ENCODE results near the gene WDR90.

The WDR90 gene

DNA sequence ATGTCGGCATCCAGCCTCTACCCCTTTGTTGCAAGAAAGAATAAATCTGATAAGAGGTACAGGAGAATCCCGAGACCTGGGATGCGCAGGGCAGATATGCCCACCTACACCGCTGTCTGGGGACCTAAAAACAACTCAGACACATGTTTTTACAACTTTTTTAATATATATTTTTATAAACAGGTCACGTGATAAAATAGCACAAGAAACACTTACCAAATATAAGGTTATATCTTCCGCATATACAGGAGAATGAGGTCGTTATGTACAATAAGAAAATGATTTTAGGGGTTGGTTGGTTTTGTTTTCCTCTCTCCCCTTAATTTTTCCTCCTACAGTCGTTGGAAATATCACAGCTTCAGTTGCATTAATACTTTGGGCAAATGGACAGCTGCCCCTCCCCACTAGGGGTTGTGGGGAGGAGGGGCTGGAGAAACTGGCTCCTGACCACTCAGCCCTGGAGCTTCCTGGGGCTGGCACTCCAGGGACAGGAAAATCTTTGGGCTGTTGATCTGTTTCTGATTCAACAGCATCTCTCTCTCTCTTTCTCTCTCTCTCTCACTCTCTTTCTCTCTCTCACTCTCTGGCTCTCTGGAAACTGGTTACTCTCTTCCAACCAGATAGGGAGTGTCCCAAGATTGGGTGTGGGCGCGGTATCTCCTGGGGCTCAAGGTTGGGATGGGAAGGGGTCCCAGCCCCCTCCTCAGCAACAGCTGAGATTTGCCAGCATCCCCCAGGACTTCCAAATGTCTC lies 43.4 kb downstream of the WDR90 start:
- DNase-seq, result no peak

DNA sequence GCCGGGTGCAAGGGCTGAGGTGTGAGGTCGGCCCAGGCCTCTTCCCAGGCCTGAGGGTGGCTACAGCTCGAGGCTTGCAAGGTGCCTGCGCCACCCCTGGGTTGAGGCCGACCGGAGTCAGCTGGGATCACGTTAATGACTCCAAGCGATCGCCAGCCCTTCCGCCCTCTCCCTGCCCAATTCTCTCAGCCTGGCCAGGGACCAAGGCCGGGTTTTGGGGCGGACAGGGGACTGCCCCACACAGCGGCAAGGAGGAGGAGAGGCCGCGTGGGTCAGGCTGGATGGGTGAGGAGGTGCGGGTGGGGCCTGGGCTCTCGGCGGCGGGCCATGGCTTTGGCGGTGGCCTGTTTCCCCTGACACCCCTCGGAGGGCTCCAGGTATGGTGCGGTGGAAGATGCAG lies 44.2 kb downstream of the WDR90 start:
- DNase-seq, result no peak

DNA sequence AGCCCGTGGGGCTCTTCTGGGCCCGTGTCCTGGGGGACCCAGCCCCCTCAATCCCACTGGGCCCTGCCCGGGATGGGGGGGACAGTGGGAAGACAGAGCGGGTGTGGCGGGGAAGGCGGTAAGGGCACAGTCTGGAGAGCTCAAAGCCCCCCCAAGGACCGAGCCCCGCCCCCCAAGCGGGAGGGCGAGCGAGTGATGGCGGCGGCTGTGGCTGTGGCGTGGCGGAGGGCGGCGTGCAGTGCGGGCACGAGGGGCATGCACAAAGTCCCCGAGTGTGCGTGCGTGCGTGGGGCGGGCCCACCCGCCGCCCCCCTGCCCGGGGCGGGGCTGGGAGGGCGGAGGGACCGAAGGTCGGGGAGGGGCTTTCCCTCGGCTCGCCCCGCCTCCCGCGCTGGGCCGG lies 44.6 kb downstream of the WDR90 start:
- DNase-seq, result no peak

DNA sequence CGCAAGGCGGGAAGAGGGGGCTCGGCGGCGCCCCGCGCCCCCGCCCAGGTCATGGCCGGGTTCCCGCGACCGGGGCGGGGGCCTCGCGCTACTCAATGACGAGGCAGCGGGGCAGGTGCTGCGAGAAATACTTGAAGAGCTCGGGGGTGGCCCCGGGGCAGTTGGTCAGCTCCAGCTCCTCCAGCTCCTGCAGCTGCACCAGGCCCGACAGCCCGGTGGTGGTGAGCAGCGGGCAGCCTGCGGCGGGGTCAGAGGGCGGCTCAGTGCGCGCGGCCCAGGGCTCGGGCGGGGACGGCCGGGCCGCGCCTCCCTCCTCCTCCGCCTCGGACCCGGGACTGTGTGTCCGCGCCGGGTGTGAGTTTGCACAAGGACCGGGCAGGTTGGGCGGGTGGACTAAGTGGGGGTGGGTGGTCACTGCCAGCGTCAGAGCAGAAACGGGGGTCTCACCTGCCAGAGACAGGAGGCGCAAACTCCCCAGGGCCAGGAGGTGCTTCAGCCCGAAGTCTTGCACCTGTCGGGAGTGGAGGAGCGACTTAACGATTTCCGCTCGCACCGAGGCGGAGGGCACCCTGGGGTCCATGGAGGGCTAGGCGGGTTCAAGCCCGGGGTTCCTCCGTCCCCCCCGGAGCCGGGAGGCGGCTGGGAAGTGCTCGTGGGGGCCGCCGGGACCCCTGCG lies 45.2 kb downstream of the WDR90 start:
- DNase-seq, result no peak

DNA sequence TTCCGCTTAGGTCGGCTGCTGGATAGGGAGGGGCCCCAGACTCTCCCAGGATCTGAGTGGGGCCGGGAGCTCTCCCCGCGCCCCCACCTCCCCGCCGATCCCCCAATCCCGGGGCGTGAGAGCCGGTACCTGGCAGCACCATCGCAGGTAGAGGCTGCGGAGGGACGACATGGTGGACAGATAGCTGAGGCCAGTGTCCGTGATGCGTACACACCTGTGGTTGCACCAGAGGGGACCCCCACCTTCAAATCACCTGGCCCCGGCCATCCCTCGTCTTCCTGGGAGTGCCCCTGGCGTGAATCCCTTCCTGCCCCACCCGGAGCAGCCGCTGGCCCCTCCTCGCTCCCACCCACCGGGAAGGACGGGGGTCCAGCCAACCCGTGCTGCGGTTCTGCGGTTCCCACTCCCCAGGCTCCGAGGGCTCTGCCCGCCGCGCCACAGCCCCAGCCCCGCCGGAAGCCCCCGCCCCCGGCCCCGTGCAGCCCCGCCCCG lies 45.7 kb downstream of the WDR90 start:
- no peak for DNase-seq

DNA sequence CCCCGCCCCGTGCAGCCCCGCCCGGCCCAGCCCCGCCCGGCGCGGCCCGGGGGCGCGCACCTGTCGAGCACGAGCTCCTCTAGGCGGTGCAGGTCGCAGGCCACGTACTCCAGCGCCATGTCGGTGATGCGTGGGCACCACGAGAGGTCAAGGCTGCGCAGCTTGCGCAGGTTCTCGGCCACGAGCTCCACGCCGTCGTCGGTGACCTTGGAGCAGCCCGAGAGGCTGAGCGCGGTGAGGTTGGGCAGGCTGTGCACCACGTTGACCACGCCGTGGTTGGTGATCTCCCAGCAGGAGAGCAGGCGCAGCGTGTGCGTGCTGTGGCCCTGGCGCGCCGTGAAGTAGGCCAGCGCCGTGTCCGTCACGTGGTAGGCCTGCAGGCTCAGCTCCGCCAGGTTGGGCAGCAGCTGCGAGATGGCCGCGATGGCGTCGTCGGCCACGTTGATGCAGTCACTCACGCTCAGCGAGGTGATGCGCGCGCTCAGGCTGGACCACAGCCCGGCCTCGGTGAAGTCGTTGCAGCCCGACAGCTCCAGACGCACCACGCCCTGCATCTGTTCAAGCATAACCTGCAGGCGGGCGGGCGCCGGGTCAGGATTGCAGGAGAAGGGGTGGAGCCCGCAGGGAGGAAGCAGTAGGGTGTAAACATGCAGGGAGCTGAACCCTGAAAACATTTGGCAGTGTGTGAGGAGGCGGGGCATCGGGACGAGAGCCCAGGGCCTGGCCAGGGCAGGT lies 46.4 kb downstream of the WDR90 start:
- DNase-seq, result peak; percentile 90

DNA sequence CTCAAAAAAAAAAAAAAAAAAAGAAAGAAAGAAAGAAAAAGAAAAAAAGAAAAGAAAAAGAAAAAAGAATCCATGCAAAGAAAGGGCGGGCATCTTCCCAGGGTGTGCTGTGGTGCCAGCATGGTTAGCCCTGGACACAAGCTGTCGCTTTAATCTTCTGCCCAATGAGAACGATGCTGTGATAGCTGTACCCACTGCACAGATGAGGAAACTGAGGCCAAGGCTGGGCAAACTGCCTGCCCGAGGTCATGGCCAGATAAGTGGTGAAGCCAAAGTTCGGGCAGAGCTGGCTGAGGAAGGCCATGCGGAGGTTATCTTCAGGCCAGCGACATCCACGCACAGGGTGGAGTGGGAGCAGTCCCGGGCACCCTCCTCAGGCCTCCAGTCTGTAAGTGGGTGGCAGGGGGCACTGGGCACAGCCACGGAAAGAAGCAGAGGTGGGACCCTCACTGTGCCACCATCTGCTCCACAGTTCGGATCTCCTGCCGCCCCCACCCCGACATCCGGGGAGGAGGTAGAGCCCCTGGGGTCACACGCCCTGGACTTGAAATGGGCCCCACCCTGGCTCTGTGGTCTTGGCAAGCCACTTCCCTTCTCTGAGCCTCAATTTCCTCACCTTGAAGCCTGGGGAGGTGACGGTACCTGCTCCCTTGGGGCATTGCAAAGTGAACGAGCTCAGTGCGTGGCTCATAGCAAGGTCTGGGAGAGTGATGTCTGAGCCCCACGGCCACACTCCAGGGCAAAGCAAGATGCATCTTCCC lies 49.9 kb downstream of the WDR90 start:
- no peak for DNase-seq

DNA sequence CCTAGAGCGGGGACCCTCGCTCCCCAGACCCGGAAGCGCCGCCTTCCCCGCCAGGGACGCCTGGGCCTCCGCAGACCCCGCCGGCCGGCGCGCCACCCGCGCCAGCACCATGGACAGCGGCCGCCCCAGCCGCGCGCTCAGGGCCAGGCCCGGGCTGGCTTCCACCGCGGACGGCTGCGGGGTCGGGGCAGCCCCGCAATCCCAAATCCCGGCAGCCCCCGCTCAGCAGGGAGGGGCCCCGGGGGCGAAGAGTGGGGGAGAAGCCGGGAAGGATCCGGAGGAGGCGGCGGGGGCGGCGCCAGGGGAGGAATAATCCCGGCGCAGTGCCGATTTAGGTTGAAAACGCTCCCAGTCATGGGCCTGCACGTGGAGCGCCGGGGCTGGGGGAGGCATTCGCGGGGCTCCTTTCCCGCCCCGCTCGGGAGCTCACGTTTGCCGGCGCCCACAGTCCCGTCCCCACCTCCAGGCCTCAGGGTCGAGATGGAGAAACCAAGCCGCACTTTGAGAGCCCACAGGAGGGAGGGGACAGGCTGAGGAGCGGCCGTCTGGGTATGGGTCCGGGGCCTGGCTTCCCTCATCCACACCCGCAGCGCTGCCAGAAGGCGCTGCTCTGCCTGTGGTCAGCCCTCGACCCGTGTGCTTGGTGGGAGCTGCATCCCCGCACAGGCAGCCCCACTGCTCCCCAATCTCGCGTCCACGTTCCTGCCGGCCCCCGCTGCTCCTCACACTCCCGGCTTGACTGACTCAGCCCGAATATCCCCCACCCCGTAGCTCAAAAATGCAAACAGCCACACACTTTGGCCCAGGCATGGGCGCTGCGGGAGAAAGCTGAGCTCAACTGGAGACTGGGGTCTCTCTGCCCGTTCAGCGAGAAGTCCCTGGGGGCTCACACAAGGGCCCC lies 51.8 kb downstream of the WDR90 start:
- no peak for DNase-seq

DNA sequence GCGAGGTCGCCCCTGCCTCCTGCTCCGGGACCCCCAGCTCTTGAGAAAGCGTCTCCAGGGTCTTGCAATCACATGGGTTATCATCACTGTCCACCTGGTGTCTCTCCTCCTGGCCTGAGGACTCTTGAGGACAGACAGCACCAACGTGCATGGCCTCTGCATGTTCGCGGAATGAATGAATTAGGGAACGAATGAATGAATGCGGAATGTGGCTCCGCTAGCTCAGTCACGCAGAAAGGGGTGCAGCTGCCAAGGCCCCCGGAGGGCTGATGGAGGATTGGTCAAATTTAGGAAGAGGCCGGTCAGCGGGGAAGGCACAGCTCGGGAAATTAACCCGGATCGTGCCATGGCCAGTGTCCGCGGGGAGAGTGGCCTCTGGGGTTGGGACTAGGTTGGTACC lies 53.2 kb downstream of the WDR90 start:
- no peak for DNase-seq

DNA sequence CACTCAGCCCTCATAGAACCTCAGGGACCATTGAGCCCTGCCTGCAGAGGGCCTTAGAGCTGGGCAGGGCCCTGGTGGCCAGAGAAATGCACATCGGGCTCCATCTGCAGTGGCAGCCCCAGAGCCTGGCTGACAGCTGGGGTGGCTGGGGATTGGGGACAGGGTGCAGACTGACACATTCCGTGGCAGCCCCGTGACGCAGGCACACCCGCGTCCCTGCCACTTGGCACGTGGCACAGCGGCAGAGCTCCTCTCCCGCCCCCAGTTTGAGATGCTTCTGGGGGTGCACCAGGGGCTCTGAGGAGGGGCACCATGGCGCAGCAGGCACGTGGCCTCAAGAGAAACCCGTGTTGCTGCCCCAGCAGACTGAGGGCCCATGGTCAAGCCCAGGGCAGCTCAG lies 54.2 kb downstream of the WDR90 start:
- DNase-seq, result no peak

DNA sequence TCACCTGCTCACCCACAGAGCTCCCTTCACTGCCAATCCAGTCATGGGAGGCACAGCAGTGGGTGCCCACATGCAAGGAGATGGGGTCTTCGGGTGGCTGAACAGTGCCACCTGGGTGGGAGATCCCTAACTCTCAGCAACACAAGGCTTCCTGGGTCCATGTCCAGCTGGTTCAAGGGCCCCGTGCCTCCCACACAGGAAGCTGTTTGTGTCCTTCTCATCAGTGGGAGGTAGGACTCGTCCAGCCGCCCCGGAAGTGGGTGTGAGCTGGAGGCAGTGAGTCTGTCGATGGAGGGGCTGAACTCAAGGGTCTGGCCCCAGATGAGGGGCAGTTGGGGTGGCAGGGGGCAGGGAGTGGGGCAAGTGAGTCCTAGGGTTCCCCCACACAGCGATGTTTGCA lies 54.9 kb downstream of the WDR90 start:
- no peak for DNase-seq

DNA sequence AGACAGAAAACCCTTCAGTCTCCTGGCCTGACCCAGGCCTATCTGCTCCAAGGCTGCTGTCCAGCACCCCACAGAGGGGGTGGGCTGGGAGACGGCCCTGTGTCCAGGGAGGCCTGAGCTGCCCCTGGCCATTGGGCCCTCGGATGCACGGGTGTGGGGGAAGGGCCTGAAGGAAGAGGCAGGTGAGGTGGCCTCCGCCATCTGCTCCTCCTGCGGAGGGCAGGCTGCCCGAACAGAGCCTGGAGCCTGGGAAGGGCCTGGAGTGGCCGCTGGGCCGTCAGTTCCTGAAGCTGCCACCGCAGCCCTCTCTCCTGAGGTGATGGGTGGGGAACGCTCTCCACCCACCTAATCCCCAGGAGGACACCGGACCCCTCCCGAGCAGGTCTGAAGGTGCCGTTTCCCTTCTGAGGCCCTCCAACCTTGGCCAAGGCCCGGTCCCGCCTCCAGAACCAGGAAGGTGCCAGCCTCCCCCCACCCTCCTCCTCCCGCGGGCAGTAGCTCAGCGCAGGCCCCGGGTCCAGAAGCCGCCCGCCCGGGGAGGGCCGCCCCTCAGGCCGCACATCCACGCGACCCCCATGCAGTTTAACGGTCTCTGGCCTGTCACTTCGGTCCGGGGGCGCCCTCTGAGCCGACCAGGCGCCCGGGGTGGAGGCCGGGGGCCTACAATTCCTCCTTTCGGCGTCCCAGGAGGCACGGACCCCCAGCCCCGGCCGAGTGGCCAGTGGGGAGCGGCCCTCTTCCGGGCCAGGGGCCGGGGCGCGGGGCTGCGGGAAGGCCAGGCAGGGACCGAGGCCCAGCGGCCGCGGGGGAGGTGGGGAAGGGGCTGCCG lies 55.6 kb downstream of the WDR90 start:
- DNase-seq, result no peak

DNA sequence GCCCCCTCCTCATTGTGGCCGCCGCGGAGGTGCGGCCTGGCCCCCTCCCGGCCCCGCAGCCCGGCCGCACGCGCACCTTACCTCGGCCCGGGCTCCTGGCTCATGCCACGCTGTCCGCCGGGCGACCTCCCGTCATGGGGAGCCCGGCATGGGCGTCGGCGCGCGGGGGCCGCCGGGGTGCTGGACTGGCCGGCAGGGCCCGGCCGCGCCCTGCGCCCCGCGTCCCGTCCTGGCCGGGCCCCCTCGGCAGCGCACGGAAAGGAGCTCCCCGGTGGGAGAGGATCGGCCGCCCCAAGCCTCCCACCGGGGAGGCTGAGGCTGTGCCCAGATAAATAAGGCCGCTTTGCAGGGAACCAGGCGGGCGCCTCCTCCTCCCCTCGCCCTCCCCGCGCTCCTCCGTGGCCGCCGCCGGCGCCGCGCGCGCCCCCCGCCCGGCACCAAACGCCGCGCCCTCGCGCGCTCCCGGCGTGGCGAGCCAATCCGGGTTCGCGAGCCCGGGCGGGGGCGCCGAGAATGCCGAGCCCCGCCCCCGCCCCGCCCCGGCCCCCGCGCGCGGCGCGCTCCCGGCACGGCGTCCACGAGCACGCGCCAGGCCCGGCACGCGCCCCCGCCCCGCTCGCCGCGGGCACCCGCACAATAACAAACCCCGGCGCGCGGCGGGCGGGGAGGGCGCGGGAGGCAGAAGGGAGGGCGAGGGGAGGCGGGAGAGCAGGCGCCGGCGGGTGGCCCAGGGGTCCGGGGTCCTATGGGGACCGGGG lies 56.4 kb downstream of the WDR90 start, which contains the start of gene FBXL16:
TSS of gene FBXL16 (minus strand) at position 371 of the 758 bp plus-strand sequence. CDS start 8,396 bp downstream, outside the sequence.
- DNase-seq, result no peak

DNA sequence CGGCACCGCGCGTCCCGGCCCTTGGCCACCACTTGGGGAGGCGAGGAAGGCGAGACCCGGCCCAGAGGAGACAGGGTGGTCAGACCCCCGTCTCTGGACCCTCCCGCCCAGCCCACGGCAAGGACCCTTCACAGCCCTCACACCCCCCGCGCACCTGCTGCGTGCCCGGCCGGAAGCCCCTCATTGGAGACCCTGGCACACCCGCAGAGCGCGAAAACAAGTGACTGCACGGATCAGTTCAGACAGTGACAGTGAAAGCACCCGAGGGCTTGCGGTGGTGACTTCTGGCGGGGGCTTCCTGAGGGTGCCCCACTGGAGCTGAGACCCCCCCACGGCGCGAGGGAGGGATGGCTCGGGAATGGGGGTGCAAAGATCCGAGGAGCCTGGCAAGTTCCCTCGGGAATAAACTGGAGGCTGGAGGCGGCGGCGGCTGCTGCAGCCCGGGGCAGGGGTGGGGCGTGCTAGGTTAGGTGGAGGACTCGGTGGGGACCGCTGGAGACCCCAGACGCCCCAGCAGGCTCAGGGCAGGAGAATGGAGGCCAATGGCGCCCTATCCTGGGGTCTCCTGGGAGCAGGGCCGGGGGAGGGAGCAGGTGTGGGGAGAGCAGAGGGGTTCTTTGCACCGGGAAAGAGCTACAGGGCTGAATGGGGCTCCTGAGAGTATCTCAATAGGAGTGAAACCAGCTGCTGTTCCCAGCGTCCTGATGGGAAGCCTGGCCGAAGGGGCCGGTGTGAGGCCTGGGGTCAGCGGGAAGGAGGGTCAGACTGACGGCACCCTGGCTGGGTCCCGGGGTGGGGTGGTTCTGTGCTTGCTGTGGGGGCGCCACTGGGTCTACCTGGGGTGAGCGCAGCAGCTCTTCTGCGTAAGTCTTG lies 57.3 kb downstream of the WDR90 start:
- no peak for DNase-seq

DNA sequence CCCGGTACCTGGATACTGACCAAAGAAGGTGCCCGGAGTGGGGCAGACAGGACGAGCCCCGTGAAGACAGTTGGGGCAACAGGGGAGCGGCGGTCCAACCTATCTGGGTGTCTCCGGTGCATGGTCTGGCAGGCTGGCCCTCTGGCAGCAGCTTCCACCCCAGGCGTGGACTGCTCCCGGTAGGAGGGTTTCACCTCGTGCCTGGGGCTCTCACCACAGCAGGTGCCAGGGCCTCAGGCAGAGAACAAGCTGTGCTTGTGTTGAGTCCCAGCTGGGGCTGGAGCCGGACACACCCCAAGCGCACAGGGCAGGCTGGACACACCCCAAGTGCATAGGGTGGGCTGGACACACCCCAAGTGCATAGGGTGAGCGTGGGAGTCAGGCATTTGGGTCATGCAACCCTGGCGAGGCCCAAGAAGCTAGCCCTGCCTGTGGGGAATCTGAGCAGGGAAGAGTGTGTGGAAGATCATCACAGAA lies 57.9 kb downstream of the WDR90 start:
- no peak for DNase-seq

DNA sequence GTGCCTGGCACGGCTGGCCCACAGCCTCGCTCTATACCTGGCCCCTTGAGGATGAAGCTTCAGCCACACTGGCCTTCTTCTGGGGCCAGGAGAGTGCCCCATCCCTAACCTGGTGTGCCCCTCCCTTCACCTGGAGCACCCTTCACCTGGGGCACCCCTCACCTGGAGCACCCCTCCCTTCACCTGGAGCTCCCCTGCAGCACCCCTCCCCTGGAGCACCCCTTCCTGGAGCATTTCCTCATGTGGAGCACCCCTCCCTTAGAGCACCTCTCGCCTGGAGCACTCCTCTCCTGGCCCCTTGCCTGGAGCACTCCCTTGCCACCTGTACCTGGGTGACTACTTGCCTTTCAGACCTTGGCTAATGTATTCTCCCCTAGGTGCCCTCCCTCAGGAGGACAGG lies 58.9 kb downstream of the WDR90 start:
- DNase-seq, result no peak

DNA sequence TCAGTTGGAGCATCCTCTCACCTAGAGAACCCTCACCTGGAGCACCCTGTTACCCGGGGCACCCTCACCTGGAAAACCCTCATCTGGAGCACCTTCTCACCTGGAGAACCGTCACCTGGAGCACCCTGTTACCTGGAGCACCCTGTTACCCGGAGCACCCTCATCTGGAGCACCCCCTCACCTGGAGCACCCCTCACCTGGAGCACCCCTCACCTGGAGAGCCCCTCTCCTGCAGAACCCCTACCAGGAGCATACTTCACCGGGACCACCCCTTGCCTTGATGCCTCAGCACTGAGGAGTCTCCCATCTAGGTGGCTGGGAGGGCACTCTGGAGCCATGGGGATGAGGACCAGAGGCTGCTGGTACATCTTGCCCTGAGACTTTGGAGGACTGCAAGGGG lies 59.8 kb downstream of the WDR90 start:
- no peak for DNase-seq

DNA sequence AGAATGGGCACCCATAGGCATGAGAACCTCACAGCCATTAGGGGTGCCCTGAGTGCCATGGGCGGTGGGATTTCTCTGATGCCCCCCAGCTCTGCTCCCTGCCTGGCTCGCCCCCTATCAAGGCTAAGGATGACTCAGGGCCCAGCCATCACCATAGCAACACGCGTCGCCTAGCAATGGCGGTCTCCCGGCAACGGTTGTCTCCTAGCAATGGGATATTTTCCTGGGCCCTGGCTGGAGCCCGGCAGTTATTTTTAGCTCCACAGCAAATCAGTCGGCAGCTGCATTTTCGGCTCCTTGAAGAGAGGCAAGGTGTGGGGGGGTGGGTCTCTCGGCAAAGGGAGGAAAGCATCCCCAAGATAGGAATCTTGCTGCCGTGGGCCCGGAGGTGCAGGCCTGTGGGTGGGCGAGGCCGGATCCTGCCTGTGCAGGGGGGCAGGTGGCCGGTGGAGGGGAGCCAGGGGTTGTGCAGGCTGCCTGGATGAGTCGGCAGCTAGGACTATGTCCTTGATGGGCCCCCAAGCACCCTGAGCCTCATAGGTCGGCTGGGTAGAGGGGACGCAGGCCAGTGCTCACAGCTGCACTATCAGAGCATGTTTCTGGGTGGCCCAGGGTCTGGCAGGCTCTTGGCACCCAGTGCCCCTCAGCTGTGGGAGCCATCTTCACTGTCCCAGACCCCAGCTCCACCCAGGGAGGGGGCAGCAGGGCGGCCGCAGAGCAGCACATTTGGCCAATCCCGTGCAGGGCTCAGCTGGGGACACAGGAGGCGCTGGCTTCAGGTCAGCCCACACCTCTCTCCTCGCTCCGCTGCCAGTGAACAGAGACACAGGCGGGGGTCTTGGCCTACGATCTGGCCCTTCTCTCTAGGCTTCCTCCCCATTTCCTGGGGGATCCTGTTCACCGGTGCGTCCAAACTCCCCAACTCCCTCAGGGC lies 60.7 kb downstream of the WDR90 start:
- DNase-seq, result peak; percentile 51

Measured in NCI-H2029 (cell line).